ENCODE data around the gene RAD51B. TPM values are rescaled to one million over a fixed set of nuclear protein-coding genes. Genes with fewer than 3 reads are reported as not detected.

RAD51B gene
- total RNA-seq, 6 donors from 2014 or later: 10.6 to 63.9 (median 18.4) TPM

DNA sequence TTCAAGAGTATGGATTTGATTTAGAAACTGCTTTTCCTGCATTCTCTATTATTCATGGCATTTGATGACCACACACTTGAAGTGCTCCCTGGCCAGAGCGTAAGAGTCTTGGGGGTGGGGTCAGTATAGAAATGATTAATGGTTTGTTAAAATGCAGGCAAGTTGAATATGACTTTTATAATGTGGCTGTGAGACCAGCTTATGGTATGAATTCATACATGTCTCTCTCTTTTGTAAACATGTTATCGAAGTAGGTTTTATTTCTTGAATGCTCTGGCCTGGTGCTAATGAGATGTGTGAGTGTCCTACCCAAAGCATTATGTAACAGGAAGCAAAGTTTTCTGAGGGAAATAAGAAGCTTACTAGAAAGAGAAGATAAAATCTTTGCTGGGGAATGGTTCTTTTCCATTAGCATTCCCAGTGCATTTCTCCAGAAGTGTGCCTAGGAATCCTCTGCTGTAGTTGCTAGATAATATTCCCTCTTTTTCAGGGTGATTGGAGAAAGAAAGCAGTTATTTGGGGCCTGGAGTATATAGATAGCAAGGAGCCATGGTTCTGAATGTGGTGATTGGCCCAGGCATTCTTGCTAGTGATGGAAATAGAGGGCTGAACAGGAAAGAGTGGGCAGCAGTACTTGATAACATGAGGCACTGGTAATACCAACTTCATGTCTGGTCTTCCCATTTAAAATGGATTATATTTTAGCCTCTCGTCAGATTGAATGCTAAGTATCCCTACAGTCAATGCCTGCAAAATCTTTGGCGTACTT is 289.7 kb downstream of the RAD51B start:
- Histone ChIP-seq H3K27ac (peak overlapping the region in 2 of 4 donors; percentile 27 to 54), H3K4me3 (no peak overlapping the region), H3K36me3 (no peaks in the 10 kb centered on the region), H3K4me1 (peaks cover 5 to 23% (median 15%) of the 10 kb centered on the region in 4 donors), H3K27me3 (no peaks in the 10 kb centered on the region), H3K9me3 (no peaks in the 10 kb centered on the region)
- TF ChIP-seq POLR2A (IDR thresholded peaks at IDR 0.05) (no peak), POLR2AphosphoS5 (IDR thresholded peaks at IDR 0.05) (no peak), EP300 (IDR thresholded peaks at IDR 0.05) (no peak)
- TF ChIP-seq, protein P1, sequence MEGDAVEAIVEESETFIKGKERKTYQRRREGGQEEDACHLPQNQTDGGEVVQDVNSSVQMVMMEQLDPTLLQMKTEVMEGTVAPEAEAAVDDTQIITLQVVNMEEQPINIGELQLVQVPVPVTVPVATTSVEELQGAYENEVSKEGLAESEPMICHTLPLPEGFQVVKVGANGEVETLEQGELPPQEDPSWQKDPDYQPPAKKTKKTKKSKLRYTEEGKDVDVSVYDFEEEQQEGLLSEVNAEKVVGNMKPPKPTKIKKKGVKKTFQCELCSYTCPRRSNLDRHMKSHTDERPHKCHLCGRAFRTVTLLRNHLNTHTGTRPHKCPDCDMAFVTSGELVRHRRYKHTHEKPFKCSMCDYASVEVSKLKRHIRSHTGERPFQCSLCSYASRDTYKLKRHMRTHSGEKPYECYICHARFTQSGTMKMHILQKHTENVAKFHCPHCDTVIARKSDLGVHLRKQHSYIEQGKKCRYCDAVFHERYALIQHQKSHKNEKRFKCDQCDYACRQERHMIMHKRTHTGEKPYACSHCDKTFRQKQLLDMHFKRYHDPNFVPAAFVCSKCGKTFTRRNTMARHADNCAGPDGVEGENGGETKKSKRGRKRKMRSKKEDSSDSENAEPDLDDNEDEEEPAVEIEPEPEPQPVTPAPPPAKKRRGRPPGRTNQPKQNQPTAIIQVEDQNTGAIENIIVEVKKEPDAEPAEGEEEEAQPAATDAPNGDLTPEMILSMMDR (IDR thresholded peaks at IDR 0.05): no peak
- 64 to 68% methylated on average over 4 of the region's 4 CpGs for WGBS, 2 donors
- ATAC-seq (ENCODE audit: low FRiP score in 2 of 2) (peak in 1 of 2 donors; percentile 38), DNase-seq (no peak)

DNA sequence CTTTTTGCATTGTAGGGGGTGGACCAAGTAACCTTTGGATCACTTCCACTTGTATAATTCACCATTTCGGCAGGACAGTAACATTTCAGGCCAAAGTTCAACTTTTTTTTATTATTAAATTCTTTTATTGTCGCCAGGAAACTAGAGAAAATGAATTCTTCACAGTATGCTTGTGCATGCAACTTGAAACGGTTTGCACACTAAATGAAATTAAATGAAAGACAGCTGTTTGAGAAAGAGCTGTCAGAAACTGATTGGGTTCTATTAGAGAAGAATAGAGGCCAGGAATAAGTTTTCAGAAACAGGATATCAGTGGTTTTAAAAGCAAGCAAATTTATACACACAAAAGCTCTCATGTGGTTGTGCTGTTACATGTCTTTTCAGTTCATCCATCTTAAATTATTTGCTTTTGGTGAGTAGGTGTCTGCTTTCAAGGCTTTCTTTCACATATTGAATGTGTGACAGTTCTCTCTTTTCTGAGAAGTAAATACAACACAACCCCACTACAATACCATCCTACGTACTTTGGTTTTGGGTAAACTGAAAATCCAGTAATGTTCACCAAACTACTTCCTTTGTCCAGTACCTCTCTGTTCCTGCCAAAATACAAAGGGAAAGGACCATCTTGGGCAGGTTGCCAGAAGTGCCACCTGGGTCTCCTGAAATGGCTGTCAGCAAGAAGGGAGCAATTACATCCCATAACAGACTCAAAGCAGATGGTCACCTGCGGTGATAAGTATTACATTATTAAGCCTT is 291.7 kb downstream of the RAD51B start:
- Histone ChIP-seq H3K27ac (no peak overlapping the region), H3K27me3 (no peaks in the 10 kb centered on the region), H3K9me3 (no peaks in the 10 kb centered on the region), H3K36me3 (no peaks in the 10 kb centered on the region), H3K4me3 (no peak overlapping the region), H3K4me1 (peaks cover 0 to 21% (median 10%) of the 10 kb centered on the region in 4 donors)
- WGBS, 2 donors: 68 to 80% methylated on average over 5 of the region's 5 CpGs
- DNase-seq: no peak
- no peak for ATAC-seq (ENCODE audit: low FRiP score in 2 of 2)
- TF ChIP-seq POLR2A (IDR thresholded peaks at IDR 0.05): no peak
- no peak for TF ChIP-seq EP300 (IDR thresholded peaks at IDR 0.05)
- TF ChIP-seq, protein P1 (IDR thresholded peaks at IDR 0.05): no peak
- no peak for TF ChIP-seq POLR2AphosphoS5 (IDR thresholded peaks at IDR 0.05)

DNA sequence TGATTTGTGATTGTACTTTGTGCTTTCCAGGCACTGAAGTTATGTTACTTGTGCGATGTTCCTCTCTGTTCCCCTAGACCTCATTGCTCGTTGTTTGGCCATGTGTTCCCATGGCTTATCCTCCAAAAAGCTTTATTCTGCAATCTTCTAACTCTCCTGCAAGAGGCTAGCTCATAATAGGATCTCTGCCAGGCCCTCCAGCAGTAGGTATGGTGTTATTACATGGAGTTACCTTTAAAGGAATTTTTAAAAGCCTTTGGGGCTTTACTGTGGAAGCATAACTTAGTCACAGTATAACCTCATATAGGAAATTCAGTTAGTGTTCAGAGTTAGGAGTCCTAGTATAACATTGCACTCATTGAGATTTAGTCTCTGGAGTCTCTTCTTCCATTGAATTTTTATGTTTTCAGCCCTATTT is 292.3 kb downstream of the RAD51B start:
- Histone ChIP-seq H3K36me3 (no peaks in the 10 kb centered on the region), H3K27me3 (no peaks in the 10 kb centered on the region), H3K27ac (no peak overlapping the region), H3K4me3 (no peak overlapping the region), H3K9me3 (no peaks in the 10 kb centered on the region), H3K4me1 (peaks cover 0 to 18% (median 7%) of the 10 kb centered on the region in 4 donors)
- ATAC-seq (ENCODE audit: low FRiP score in 2 of 2) (no peak), DNase-seq (no peak)
- 74 to 98% methylated on average over 2 of the region's 2 CpGs for WGBS, 2 donors
- TF ChIP-seq POLR2AphosphoS5 (IDR thresholded peaks at IDR 0.05): no peak
- TF ChIP-seq EP300 (IDR thresholded peaks at IDR 0.05): no peak
- no peak for TF ChIP-seq POLR2A (IDR thresholded peaks at IDR 0.05)
- TF ChIP-seq, protein P1 (IDR thresholded peaks at IDR 0.05): no peak

DNA sequence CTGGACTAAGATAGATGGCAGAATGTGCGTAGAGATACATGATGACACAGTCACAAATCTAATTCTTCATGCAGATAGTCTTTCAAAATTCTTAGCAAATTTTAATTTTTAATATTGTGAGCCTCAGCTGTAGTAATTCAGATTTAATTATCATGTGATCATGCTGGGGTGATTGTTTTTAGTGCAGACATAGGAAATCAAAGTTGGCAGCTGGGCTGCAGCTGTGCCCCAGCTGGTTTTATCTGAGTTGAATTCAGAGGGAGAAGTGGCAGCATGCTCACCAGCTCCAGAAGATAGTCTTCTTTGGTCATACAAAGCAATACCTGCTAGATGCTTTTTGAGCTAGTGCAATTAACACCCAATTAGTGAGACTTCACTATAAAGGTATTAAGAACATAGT is 292.9 kb downstream of the RAD51B start:
- Histone ChIP-seq H3K4me3 (no peak overlapping the region), H3K9me3 (no peaks in the 10 kb centered on the region), H3K27me3 (no peaks in the 10 kb centered on the region), H3K36me3 (no peaks in the 10 kb centered on the region), H3K27ac (no peak overlapping the region), H3K4me1 (peaks cover 0 to 18% (median 7%) of the 10 kb centered on the region in 4 donors)
- DNase-seq (no peak), ATAC-seq (ENCODE audit: low FRiP score in 2 of 2) (no peak)
- 91 to 96% methylated on average over 1 of the region's 1 CpG for WGBS, 2 donors
- no peak for TF ChIP-seq POLR2A (IDR thresholded peaks at IDR 0.05)
- TF ChIP-seq, protein P1 (IDR thresholded peaks at IDR 0.05): no peak
- no peak for TF ChIP-seq EP300 (IDR thresholded peaks at IDR 0.05)
- no peak for TF ChIP-seq POLR2AphosphoS5 (IDR thresholded peaks at IDR 0.05)

All from upper lobe of left lung (tissue), 6 donors.